NCI-H82 treated with DMSO at 0.1 percent for 48 hours (cell line): Measurements from ENCODE around the gene GAB2.

Experiments used
- DNase-seq: peaks from one replicate; lab custom pipeline; 2025; ENCODE audit not compliant: unreplicated experiment; lab: John Stamatoyannopoulos, UW

GAB2 gene

DNA sequence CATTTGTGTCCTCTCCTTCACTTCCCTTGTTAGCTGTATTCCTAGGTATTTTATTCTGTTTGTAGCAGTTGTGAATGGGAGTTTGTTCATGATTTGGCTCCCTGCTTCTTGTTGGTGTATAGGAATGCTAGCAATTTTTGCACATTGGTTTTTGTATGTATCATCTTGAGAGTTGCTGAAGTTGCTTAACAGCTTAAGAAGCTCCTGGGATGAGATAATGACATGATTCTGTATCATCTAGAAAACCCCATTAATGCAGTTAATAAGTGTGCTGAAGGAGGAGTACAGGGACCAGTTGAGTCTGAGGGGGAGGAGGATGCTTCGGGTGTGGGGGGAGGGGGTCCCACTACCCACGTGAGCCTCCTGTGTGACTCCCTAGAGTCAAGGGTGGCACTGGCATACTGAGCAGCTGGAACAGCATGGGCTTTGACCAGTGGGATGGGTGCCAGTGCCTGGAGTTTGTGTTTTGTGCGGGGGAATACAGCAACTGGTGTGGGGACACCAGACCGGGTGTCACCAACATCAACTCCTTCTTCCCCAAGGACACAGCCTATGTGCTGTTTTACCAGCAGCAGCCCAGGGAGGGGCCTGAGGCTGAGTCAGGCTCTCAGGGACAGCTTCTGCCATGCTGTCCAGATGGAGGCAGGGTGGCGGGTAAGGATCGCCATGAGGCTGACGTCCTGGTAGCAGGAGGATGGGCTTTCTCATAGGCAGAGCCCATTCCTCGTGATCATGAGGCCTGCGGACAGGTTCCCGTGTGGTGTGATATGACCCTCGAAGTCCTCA, 204.8 kb downstream of the GAB2 start:
- DNase-seq = no peak

GRCh38 chr11:78211565-78211964, 206.1 kb downstream of the GAB2 start:
- no peak for DNase-seq

- no peak for DNase-seq
Observed at GRCh38 chr11:78210000-78210608, 207.5 kb downstream of the GAB2 start.

GRCh38 chr11:78209478-78209877, 208.1 kb downstream of the GAB2 start:
- DNase-seq = no peak

DNA sequence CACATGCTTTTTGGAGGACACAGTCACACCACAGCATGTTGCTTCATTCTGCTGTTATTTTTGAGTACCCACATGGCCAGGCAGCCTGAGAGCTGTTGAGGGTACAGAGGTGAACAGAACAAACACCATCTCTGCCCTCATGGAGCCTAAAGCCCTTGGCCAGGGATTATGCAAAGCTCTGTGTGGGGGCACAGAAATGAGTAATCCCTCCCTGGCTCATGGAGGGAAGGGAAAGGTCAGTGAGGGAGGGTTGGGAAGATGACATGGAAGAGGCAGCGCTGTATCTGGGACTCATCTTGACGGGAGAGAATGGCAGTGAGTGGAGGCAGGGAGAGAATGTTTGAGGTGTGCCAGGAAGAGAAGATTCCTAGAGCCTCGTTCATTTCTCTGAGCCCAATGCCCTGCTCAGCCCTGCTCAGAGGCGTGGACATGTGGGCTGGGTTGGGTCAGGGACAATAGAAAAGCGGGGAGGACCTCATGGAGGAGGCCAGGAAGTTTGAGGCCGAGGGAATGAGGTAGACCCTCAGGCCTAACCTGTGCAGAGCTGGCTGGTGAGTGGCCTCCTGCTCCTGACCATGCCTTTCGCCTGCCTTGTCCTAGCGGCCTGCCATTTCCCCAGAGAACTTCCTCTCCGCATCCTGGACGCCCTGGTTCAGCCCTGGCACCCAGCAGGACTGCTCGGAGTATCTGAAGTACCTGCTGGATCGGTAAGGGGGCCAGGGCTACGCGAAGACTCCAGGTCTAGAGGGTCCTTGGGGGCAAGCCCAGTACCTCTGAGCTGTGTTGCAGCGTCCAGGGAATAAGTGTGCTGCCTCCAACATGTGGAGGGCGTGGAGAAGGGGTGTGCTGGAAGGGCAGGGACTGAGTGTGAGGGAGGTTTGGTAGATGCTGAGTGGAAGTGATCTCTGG, 209.1 kb downstream of the GAB2 start:
- DNase-seq = no peak

DNA sequence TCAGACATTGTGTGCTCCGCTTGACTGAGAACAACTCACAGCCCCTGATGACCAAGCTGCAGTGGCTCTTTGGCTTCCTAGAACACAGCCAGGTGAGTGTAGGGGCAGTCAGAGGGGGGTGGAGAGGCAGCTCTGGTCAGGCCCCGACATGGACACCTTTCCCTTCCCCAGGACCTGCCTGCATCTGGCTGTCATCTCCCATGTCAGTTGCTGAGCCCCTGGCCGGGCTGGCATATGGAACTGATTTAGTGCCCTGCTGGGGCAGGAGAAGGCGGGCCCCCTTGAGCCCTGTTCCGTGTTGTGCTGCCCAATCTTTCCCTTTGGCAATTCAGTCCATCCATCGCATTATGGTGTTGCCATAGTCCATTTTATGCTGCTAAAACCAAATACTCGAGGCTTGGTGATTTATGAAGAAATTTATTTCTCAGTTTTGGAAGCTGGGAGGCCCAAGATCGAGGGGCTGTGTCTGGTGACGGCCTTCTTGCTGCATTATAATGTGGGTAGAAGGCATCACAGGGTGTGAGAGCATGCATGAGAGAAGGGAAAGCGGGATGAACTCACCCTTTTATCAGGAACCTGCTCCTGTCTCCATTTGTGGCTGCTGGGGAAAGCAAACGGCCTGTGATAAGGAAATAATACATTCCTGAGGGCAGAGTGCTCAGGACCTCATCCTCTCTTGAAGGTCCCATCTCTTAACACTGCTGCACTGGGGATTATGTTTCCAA, 209.9 kb downstream of the GAB2 start:
- DNase-seq = no peak

GRCh38 chr11:78205691-78206090, 211.9 kb downstream of the GAB2 start:
- no peak for DNase-seq

DNA sequence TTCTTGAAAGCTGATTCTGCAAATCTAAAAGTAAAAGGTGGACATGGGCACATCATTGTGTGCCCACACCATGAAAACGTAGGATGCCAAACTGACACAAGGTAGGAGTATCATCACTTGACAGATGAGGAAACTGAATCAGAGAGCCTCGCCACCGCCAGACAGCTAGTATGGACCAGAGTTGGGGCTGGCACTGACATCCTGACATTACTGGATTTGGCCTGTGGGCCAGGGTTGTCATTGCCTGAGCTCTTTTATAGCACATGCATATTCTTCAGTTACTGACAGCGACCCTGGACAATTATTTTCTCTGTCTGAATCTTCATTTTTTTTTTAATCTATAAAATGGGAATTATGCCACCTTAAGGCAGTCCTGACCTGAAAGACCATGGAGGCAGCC, 212.4 kb downstream of the GAB2 start:
- no peak for DNase-seq

DNA sequence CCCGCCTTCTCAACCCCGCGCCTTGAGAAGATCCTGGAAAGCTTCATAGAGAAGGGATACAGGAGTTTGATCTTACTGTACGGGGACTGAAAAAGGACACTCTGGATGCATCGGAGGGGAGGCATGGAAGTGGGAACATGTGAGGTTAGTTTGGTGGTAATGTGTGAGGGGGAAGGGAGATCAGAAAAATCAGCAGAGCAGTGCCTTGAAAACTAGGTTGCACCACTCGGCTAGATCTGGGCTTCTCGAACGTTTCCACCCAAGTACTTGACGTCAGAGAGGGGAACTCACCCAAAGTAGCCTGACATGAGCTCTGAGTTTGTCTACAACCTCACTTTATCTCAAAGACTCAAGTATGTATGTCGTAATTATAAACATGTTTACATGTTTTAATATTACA, 214.4 kb downstream of the GAB2 start:
- DNase-seq = no peak

DNA sequence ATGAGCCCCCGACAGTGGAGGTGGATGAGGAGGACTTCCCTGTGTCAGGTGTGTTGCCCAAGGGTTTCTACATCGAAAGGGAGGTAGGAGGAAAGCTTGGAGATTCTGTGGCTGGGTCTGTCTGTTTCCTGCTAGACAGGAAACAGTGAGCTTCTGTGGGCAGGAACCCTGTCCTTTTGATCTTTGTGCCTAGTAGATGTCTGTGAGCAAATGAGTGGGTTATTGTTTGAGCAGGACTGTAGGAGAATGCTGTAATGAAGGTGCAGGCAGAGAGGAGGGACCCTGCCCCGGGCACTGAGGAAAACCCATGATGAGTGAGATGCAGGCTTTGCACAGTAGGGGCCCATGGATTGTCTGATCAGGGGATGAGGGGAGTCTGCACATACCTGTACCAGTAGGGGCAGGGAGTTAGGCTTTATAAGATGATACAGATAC, 214.9 kb downstream of the GAB2 start:
- no peak for DNase-seq

GRCh38 chr11:78201096-78201818, 216.4 kb downstream of the GAB2 start:
- no peak for DNase-seq

GRCh38 chr11:78200553-78200952, 217.1 kb downstream of the GAB2 start:
- DNase-seq = no peak

DNA sequence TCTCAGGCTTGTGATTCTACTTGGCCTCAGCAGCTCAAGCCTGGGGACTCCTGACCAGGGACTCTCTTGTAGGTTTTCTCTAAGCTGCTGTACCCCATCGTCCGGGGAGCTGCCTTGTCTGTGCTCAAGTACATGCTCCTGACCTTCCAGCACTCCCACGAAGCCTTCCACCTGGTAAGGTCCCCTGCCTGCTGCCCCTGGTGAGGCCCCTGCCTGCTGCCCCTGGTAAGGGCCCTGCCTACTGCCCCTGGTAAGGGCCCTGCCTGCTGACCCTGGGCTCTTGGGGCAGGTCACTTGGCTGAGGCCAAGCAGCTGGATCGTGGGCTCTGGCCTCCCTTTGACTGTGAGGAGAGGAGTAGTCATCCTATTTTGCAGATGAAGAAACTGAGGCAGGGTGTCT, 217.6 kb downstream of the GAB2 start:
- no peak for DNase-seq

GRCh38 chr11:78199653-78200015, 218.0 kb downstream of the GAB2 start:
- DNase-seq = no peak

DNA sequence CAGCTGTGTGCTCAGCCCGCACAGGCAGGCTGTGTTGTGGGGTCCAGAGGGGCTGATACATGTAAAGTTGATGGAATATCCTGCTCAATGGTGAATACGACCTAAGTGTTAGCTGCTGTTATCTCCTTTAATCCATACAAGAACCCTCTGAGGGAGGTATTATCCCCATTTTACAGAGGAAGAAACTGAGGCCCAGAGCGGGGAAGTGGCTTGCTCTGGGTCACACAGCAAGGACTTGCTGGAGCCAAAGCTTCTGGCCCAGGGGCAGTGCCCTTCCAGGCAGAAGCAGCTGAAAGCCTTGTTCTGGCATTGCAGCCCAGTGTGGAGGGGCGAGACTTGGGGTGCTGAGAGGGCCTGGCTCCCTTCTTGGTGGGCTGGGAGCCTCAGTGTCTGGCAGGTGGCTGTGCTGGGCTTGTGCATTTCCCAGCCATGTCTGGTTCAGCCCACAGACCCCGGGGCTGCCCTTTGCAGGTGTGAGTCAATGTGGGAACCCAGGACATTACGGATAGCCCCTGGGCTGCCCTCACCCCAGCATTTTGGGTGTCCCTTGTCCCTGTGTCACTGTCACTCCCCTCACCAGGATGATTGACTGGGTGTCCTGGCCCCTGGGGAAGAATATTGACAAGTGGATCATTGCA, 218.5 kb downstream of the GAB2 start:
- no peak for DNase-seq

GRCh38 chr11:78197816-78198215, 219.8 kb downstream of the GAB2 start:
- no peak for DNase-seq

DNA sequence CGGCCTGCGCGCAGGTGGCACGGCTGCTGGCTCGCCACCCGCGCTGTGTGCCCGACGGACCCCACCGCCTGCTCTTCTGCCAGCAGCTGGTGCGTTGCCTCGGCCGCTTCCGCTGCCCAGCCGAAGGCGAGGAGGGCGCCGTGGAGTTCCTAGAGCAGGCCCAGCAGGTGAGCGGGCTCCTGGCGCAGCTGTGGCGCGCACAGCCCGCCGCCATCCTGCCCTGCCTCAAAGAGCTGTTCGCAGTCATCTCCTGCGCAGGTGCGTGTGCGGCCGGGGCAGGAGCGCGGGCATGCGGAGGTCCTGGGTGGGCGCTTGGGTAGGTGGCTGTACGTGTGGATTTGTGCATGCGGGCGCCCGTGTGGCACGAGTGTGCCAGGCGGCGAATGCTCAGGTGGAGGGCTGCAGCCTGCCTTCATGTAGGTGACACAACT, 220.9 kb downstream of the GAB2 start:
- DNase-seq = no peak

GRCh38 chr11:78195917-78196560, 221.6 kb downstream of the GAB2 start:
- no peak for DNase-seq

DNA sequence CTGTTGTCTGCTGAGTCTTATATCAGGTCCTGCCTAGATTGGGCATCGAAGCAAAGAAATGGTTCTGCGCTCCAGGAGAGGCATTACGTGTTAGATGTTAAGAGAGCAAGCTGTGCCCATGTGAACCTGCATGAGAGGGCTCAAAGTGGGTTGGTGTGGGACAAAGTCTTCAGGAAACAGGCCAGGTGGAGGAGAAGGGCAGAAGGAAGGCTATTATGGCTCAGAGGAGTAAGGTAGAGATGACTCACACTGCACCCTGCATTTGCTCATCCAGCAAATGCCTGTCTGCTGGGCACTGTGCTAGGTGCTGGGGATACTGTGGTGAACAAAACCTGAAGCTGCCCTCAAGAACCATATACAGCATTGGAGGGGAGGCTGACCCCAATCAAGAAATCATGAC, 223.1 kb downstream of the GAB2 start:
- no peak for DNase-seq
